Measurements from ENCODE around the gene TSPAN2. TPM values are rescaled to one million over a fixed set of nuclear protein-coding genes. Genes with fewer than 3 reads are reported as not detected.

The TSPAN2 gene
- total RNA-seq, 4 donors from 2014 or later = 10.8 to 16.4 (median 11.7) TPM

- WGBS, 2 donors (ENCODE audit: low coverage in 1 of 2) = 69 to 76% methylated on average over 4 to 10 of the region's 10 CpGs
- Histone ChIP-seq H3K27ac (peak overlapping the region; percentile 51 to 80 (median 66)), H3K36me3 (no peaks in the 10 kb centered on the region), H3K27me3 (no peaks in the 10 kb centered on the region), H3K4me1 (peaks cover 0 to 38% (median 16%) of the 10 kb centered on the region in 4 donors), H3K9me3 (no peaks in the 10 kb centered on the region), H3K4me3 (no peak overlapping the region)
- intact Hi-C loops (cut with DNase I; ENCODE audit: low total_unique reads) = no loop called here
- in situ Hi-C loops (cut with MboI; ENCODE audit: low pct_ligation_motif_present in 1 of 4, low pct_unique_long_range_greater_than_20kb in 1 of 4, low sequenced_read_pairs in 3 of 4) = no loop called here
- no peak for DNase-seq
- TF ChIP-seq POLR2A (IDR thresholded peaks at IDR 0.05) (no peak), EP300 (IDR thresholded peaks at IDR 0.05; ENCODE audit: low read depth) (no peak), POLR2AphosphoS5 (IDR thresholded peaks at IDR 0.05) (no peak)
- TF ChIP-seq, protein P1, sequence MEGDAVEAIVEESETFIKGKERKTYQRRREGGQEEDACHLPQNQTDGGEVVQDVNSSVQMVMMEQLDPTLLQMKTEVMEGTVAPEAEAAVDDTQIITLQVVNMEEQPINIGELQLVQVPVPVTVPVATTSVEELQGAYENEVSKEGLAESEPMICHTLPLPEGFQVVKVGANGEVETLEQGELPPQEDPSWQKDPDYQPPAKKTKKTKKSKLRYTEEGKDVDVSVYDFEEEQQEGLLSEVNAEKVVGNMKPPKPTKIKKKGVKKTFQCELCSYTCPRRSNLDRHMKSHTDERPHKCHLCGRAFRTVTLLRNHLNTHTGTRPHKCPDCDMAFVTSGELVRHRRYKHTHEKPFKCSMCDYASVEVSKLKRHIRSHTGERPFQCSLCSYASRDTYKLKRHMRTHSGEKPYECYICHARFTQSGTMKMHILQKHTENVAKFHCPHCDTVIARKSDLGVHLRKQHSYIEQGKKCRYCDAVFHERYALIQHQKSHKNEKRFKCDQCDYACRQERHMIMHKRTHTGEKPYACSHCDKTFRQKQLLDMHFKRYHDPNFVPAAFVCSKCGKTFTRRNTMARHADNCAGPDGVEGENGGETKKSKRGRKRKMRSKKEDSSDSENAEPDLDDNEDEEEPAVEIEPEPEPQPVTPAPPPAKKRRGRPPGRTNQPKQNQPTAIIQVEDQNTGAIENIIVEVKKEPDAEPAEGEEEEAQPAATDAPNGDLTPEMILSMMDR (IDR thresholded peaks at IDR 0.05) = no peak
These were observed 15.8 kb downstream of the TSPAN2 start for GRCh38 chr1:115073298-115074087.

- Histone ChIP-seq H3K27me3 (no peaks in the 10 kb centered on the region), H3K4me3 (no peak overlapping the region), H3K27ac (peak overlapping the region; percentile 51 to 80 (median 72)), H3K36me3 (no peaks in the 10 kb centered on the region), H3K9me3 (no peaks in the 10 kb centered on the region), H3K4me1 (peaks cover 4 to 53% (median 22%) of the 10 kb centered on the region in 4 donors)
- DNase-seq = no peak
- TF ChIP-seq POLR2A (IDR thresholded peaks at IDR 0.05) (no peak), EP300 (IDR thresholded peaks at IDR 0.05; ENCODE audit: low read depth) (no peak), POLR2AphosphoS5 (IDR thresholded peaks at IDR 0.05) (no peak)
- TF ChIP-seq, protein P1 (IDR thresholded peaks at IDR 0.05) = no peak
- WGBS, 2 donors (ENCODE audit: low coverage in 1 of 2) = 76 to 81% methylated on average over 5 to 6 of the region's 6 CpGs
- intact Hi-C loops (cut with DNase I; ENCODE audit: low total_unique reads) = no loop called here
- in situ Hi-C loops (cut with MboI; ENCODE audit: low pct_ligation_motif_present in 1 of 4, low pct_unique_long_range_greater_than_20kb in 1 of 4, low sequenced_read_pairs in 3 of 4) = no loop called here
These were observed 18.2 kb downstream of the TSPAN2 start for GRCh38 chr1:115071012-115071664.

GRCh38 chr1:115069659-115070308, 19.5 kb downstream of the TSPAN2 start:
- TF ChIP-seq, protein P1 (IDR thresholded peaks at IDR 0.05) = no peak
- TF ChIP-seq POLR2A (IDR thresholded peaks at IDR 0.05) = no peak
- no peak for TF ChIP-seq POLR2AphosphoS5 (IDR thresholded peaks at IDR 0.05)
- TF ChIP-seq EP300 (IDR thresholded peaks at IDR 0.05; ENCODE audit: low read depth) = no peak
- intact Hi-C loops (cut with DNase I; ENCODE audit: low total_unique reads) = no loop called here
- H3K4me3 ChIP-seq = no peak overlapping the region
- H3K4me1 ChIP-seq = peaks cover 4 to 51% (median 22%) of the 10 kb centered on the region in 4 donors
- 70 to 75% methylated on average over 6 to 7 of the region's 7 CpGs for WGBS, 2 donors (ENCODE audit: low coverage in 1 of 2)
- H3K27me3 ChIP-seq = no peaks in the 10 kb centered on the region
- no peaks in the 10 kb centered on the region for H3K9me3 ChIP-seq
- DNase-seq = no peak
- H3K36me3 ChIP-seq = no peaks in the 10 kb centered on the region
- in situ Hi-C loops (cut with MboI; ENCODE audit: low pct_ligation_motif_present in 1 of 4, low pct_unique_long_range_greater_than_20kb in 1 of 4, low sequenced_read_pairs in 3 of 4) = no loop called here
- H3K27ac ChIP-seq = peak overlapping the region; percentile 66 to 82 (median 74)
